ENCODE measurements around the gene EEA1.
"Not testable (repeated sequence)": the region's sequence is repeated elsewhere in the genome, so short reads cannot be mapped to it uniquely, and the experiment has no call there.

The EEA1 gene

GRCh38 chr12:92753976-92754885 lies 174.9 kb downstream of the EEA1 start:
- no peak for DNase-seq (ENCODE audit: low read depth in 2 of 2)

GRCh38 chr12:92749691-92750090 lies 179.4 kb downstream of the EEA1 start:
- not testable (repeated sequence) for DNase-seq (ENCODE audit: low read depth in 2 of 2)

DNA sequence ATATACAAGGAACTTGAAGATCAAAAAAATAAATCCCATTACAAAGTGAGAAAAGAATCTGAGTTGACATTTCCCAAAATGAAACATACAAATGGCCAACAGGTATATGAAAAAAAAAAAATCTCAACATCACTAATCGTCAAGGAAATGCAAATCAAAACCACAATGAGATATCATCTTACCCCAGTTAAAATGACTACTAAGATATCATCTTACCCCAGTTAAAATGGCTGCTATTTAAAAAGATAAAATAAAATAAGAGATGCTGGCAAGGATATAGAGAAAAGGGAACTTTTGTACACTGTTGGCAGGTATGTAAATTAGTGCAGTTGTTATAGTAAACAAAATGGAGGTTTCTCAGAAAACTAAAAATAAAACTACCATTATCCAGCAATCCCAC lies 181.9 kb downstream of the EEA1 start:
- no peak for DNase-seq (ENCODE audit: low read depth in 2 of 2)

DNA sequence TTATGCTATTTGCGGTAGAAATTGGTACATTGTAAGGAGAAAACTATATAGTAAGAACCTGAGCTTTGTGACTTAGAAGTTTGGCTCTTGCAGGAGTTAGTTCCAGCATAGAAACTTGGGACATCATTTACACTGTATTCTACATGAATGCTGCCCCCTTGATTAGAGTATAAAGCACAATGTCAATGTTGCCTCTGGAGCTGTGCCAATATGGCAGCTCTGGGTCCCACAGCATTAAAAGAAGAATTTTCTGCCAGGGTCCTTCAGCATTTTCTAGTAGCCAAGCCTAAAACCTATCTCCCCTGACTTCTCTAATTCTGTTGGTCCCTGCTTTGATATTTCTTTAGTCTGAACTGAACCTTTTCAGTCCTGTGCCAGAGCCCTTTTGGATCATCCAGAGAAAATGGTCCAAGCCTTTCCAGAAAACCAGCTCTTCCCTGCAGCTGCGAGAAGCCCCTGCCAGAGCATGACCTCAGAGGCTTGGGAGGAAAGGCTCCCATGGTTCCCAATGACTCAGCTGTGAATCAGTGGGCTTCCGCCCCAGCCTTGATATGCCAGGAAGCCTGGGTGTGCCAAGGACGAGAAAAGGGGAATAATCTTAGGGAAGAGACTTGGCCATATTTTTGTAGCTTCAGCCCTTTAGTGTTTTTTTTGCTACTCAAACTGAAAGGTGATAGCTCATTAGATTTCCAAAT lies 183.1 kb downstream of the EEA1 start:
- DNase-seq (ENCODE audit: low read depth in 2 of 2): no peak

- no peak for DNase-seq (ENCODE audit: low read depth in 2 of 2)
Measured at GRCh38 chr12:92743026-92743425, 186.1 kb downstream of the EEA1 start.

DNA sequence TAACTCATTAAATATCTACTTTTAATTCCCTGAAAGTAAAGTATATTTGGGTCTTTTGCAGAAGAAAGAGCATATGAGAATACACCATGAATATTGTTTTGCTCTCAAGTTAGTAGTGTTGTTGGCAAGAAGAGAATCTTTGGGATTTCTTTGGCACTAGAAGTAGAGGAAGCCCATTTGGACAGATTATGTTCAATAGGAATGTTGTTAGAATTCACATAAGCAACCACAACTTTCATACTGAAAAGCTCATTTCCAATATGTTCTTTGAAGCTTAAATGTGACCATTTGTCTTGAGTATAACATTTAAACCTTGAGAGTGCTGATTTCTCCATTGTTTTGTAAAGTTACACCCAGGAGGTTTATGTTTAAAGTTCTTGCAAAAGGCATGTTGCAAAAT lies 188.7 kb downstream of the EEA1 start:
- DNase-seq (ENCODE audit: low read depth in 2 of 2): no peak

- no peak for DNase-seq (ENCODE audit: low read depth in 2 of 2)
Measured at GRCh38 chr12:92739113-92739512, 190.0 kb downstream of the EEA1 start.

DNA sequence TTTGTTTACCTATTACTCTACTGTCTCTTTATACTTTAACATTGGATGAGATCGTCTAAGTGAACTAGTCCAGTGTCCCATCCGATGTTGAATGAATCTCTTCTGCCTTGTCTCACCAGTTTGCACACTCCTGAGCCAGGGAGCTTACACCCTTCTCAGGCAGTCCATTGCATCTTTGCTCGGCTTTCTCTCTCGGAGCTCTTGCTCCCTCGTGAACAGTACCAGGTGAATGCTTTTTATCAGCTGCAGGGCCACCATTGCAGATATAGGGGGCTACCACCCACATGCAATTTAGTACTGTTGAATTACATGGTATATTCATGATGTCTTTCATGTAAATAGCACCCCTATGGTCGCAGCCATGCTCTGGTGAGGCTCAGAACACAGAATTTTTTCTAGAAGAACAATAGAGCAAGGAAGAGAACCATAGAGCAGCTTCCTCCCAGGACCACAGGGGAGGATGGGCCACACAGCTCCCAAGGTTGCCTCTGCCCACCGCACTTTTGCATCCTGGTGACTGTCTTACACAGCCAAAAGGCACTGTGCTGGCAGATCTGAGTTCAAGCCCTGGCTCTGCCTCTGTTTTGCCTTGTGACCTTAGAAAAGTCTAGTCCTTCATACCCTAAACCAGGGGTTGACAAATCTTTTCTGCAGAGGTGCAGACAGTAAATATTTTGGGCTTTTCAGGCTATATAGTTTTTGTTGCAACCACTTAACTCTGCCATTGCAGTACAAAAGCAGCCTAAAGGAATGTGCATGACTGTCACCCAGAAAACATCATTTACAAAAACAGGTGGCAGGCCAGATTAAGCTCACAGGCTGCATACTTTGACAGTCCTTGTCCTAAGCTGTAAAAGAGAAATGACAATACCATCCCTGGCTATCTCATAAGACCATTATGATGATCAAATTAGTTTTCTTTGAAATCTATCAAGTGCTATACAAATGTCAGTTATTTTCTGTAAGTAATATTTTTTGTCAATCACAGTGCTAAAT lies 190.9 kb downstream of the EEA1 start:
- no peak for DNase-seq (ENCODE audit: low read depth in 2 of 2)

DNA sequence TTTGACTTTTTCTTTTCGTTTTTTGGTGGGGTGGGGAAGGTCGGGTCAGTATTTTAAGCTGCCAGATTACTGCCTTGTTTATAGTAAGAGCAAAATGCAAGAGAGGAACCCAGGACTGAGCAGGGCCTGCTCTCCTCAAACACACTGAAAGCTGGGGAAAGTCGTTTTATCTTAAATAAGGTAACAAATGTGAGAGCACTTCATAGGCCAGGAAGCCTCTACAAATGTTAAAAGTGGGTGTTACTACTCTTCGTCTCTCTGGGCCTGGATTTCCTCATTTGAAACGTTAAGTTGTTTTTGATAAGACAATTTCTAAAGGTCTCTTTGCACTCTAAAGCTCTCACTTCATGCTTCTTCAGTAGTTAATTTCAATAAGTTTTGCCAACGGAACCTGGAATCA lies 192.5 kb downstream of the EEA1 start:
- no peak for DNase-seq (ENCODE audit: low read depth in 2 of 2)

GRCh38 chr12:92735131-92735721 lies 193.9 kb downstream of the EEA1 start:
- no peak for DNase-seq (ENCODE audit: low read depth in 2 of 2)

GRCh38 chr12:92733661-92734060 lies 195.4 kb downstream of the EEA1 start:
- no peak for DNase-seq (ENCODE audit: low read depth in 2 of 2)

DNA sequence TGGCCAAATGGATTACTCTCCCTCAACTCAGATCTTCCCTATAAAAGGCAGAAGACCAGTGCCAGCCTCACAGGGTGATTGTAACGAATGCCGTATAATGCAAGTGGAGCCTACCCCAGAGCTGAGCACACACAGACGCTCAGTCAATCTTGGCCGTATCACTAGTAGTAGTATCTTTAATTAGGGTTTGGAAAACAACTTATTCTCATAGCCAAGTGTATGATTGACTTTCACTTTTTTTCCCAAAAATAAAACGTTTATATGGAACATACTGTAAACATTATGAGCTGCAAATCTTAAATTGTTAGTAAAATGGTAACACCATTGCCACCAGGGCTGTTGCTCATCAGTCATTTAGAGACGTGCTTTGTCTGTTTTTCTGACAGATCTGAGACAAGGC lies 195.9 kb downstream of the EEA1 start:
- DNase-seq (ENCODE audit: low read depth in 2 of 2): no peak

- no peak for DNase-seq (ENCODE audit: low read depth in 2 of 2)
Measured at GRCh38 chr12:92732716-92733115, 196.4 kb downstream of the EEA1 start.

DNA sequence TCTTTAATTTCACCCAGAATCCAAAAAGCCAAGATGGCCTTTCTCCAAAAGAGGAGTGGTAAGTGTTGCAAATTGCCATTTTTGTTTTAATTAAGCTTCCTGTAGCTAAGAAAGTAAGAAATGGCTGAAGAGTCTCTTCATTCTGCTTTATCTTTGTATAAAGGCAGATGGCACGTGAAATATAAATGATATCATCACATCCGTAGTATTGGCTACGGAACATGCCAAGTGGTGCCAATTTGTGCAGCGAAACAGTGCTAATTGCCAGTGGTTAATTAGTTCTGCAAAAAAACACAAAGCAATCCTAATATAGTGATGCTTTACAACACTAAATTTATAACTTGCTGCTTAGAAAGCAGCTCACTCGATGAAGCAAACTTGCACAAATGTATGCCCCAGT lies 196.9 kb downstream of the EEA1 start:
- DNase-seq (ENCODE audit: low read depth in 2 of 2): no peak

- DNase-seq (ENCODE audit: low read depth in 2 of 2): no peak
Measured at GRCh38 chr12:92730758-92731157, 198.3 kb downstream of the EEA1 start.

GRCh38 chr12:92729773-92730305 lies 199.3 kb downstream of the EEA1 start:
- DNase-seq (ENCODE audit: low read depth in 2 of 2): no peak

DNA sequence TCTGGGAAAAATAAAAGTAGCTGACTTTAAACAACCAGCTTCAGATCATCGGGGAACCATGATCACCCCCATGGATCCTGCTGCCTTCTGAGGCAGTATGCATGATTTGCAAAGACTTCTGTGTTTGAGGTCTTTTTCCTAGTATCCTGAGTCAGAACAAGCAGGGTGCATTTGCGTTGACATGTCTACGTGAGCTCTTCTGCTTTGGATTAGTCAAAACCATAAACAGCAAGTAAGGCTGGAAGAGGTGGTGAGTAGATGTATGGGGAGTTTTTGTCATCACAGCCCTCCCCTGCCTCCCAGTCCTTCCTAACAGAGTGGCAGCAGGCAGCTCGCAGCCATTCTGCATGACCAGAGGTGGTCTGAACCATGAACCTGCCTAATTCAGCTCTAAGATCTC lies 202.2 kb downstream of the EEA1 start:
- DNase-seq (ENCODE audit: low read depth in 2 of 2): no peak

- no peak for DNase-seq (ENCODE audit: low read depth in 2 of 2)
Measured at GRCh38 chr12:92722897-92723296, 206.2 kb downstream of the EEA1 start.

DNA sequence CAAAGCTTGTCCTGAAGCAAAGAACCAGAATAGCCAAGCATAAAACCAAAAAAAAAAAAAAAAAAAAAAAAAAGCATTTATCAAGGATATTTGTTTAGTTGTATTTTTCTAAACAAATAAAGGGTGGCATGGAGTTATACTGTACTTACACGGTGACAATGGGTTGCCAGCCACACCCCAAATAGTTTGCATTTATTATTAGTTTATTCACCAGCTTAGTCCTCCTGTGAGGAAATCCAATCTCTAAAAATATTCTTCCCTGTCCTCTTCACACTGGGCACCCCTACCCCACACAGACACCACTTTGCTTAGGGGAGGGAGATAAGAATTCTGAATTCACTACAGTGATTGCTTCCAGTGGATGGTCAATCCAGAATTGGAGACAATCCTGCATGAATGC lies 207.4 kb downstream of the EEA1 start:
- no peak for DNase-seq (ENCODE audit: low read depth in 2 of 2)

GRCh38 chr12:92721130-92721529 lies 208.0 kb downstream of the EEA1 start:
- DNase-seq (ENCODE audit: low read depth in 2 of 2): no peak
